HepG2 (cell line): Measurements from ENCODE around the gene ZNF276. TPM values are rescaled to one million over a fixed set of nuclear protein-coding genes. Genes with fewer than 3 reads are reported as not detected.

Experiments
- GABPB1 ChIP-seq: IDR thresholded peaks from 2 replicates; pipeline ENCODE4 v1.6.1; 2016; ENCODE audit warnings: mild to moderate bottlenecking, missing genetic modification reagents, moderate library complexity, missing compliant biosample characterization
- KAT7 ChIP-seq: IDR thresholded peaks from 2 replicates; pipeline ENCODE4 v1.6.1; 2018; ENCODE audit warnings: borderline replicate concordance, missing compliant biosample characterization
- KDM5B ChIP-seq: sonication (generic); formaldehyde crosslinking; IDR thresholded peaks from 2 replicates; pipeline ENCODE4 v1.4.0; 2020; ENCODE audit warnings: missing genetic modification reagents, mild to moderate bottlenecking, borderline replicate concordance
- KDM6A ChIP-seq: IDR thresholded peaks from 2 replicates; pipeline ENCODE4 v1.6.1; 2016; ENCODE audit warnings: low read depth
- KMT2A ChIP-seq: sonication (generic); formaldehyde crosslinking; IDR thresholded peaks from 2 replicates; pipeline ENCODE4 v1.4.0; 2020; ENCODE audit warnings: missing genetic modification reagents
- NFKB2 ChIP-seq: sonication (generic); formaldehyde crosslinking; IDR thresholded peaks from 2 replicates; pipeline ENCODE4 v1.4.0; 2020; ENCODE audit warnings: missing genetic modification reagents, borderline replicate concordance
- SUZ12 ChIP-seq: fragments of 150-350 bp; IDR thresholded peaks from 2 replicates; pipeline ENCODE4 v1.6.1; 2014; ENCODE audit warnings: low read depth, low read length
- TAF15 ChIP-seq: fragments of 200-400 bp; formaldehyde crosslinking; IDR thresholded peaks from one replicate; pipeline ENCODE4 v1.6.1; 2018; ENCODE audit warnings: mild to moderate bottlenecking, low read depth, low read length; ENCODE audit not compliant: poor library complexity, severe bottlenecking
- ZEB1 ChIP-seq: IDR thresholded peaks from 2 replicates; pipeline ENCODE4 v1.6.1; 2012; ENCODE audit warnings: mild to moderate bottlenecking, low read depth, inconsistent platforms; ENCODE audit not compliant: insufficient replicate concordance
- ZKSCAN1 ChIP-seq: fragments of 150-350 bp; IDR thresholded peaks from 2 replicates; pipeline ENCODE4 v1.6.1; 2014; ENCODE audit warnings: low read length
- ZKSCAN8 ChIP-seq: IDR thresholded peaks from 2 replicates; pipeline ENCODE4 v1.6.1; 2016; ENCODE audit warnings: borderline replicate concordance, missing genetic modification reagents, missing compliant biosample characterization
- ZNF263 ChIP-seq: sonication (generic); formaldehyde crosslinking; IDR thresholded peaks from 2 replicates; pipeline ENCODE4 v1.4.0; 2020; ENCODE audit warnings: missing genetic modification reagents
- ZNF747 ChIP-seq: sonication (generic); formaldehyde crosslinking; IDR thresholded peaks from 2 replicates; pipeline ENCODE4 v1.8.1; 2023; ENCODE audit warnings: missing genetic modification reagents, mild to moderate bottlenecking, borderline replicate concordance
- polyA plus RNA-seq, 8 experiments: library from polyadenylated mRNA; depleted of rRNA in 3 of 8; stranded (reverse) in 7 of 8; unstranded in 1 of 8; fragments of >200 nt; fragmentation: Illumina TruSeq in 4 of 8; extraction: Trizol in 4 of 8; gene quantifications; 2 replicates each; pipeline versions ENCODE4 v1.2.1 to v1.2.3, GENCODE V29; 2011 to 2016; ENCODE audit warnings: low read depth in 4 of 8, missing spikeins in 1 of 8, mixed read lengths in 1 of 8; ENCODE audit not compliant: insufficient read depth in 1 of 8
- total RNA-seq, 5 experiments: library from RNA; depleted of rRNA; stranded (reverse); fragments of >200 nt; fragmentation: Illumina TruSeq; extraction: Trizol; gene quantifications; 2 replicates each; pipeline ENCODE4 v1.2.3, GENCODE V29; 2016; ENCODE audit warnings: low read depth in 1 of 5
- TF ChIP-seq, protein P1 (sequence below): sonication (generic); formaldehyde crosslinking; IDR thresholded peaks from 2 replicates; pipeline ENCODE4 v1.4.0; 2020; ENCODE audit warnings: missing genetic modification reagents, borderline replicate concordance
- TF ChIP-seq, protein P2 (sequence below): sonication (generic); formaldehyde crosslinking; IDR thresholded peaks from 2 replicates; pipeline ENCODE4 v1.8.1; 2023; ENCODE audit warnings: missing genetic modification reagents, mild to moderate bottlenecking, borderline replicate concordance
- TF ChIP-seq, protein P3 (sequence below): IDR thresholded peaks from 2 replicates; pipeline ENCODE4 v1.6.1; 2012; ENCODE audit warnings: low read depth, low read length, improper control_type of control experiment
- TF ChIP-seq, protein P4 (sequence below): sonication (generic); formaldehyde crosslinking; IDR thresholded peaks from 2 replicates; pipeline ENCODE4 v1.5.1; 2020; ENCODE audit warnings: mild to moderate bottlenecking, moderate library complexity, missing genetic modification reagents
- TF ChIP-seq, protein P5 (sequence below): sonication (generic); formaldehyde crosslinking; IDR thresholded peaks from 2 replicates; pipeline ENCODE4 v1.4.0; 2020; ENCODE audit warnings: low read depth, mild to moderate bottlenecking, missing genetic modification reagents
- TF ChIP-seq, protein P6 (sequence below): sonication (generic); formaldehyde crosslinking; IDR thresholded peaks from 2 replicates; pipeline ENCODE4 v1.4.0; 2020; ENCODE audit warnings: missing genetic modification reagents
- TF ChIP-seq, protein P7 (sequence below): sonication (generic); formaldehyde crosslinking; IDR thresholded peaks from 2 replicates; pipeline ENCODE4 v1.8.1; 2023; ENCODE audit warnings: mild to moderate bottlenecking, missing genetic modification reagents

Gene ZNF276
- total and polyA plus RNA-seq, 2 of the 13 experiments (the other 11 are each of a cell fraction or from before 2014, with no cell fraction given) = 17.7 to 18.0 TPM

DNA sequence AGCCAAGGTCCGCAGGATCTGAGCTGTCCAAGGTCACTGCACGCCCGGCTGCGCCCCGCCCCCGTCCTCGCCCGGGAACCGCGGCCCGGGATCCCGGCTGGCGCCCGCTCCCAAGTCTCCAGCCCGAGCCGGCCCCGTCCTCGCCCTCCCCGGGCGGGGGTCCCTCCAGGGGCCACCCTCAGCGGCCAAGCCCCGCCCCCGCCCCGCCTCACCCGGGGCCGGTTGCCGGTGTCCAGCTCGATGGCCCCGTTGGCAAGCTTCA, 855 bp upstream of the ZNF276 start (continued):
- TF ChIP-seq, protein P1, sequence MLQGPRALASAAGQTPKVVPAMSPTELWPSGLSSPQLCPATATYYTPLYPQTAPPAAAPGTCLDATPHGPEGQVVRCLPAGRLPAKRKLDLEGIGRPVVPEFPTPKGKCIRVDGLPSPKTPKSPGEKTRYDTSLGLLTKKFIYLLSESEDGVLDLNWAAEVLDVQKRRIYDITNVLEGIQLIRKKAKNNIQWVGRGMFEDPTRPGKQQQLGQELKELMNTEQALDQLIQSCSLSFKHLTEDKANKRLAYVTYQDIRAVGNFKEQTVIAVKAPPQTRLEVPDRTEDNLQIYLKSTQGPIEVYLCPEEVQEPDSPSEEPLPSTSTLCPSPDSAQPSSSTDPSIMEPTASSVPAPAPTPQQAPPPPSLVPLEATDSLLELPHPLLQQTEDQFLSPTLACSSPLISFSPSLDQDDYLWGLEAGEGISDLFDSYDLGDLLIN (CRISPR knock-in tag) = no peak
- peak; percentile 40 for TF ChIP-seq TAF15
- TF ChIP-seq, protein P2, sequence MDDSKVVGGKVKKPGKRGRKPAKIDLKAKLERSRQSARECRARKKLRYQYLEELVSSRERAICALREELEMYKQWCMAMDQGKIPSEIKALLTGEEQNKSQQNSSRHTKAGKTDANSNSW (CRISPR knock-in tag) = 0 out of 2 replicates have a peak, but pooled peaks have one; percentile 22
- TF ChIP-seq KAT7 (CRISPR knock-in tag) = no peak
- TF ChIP-seq ZKSCAN1 = no peak
- no peak for TF ChIP-seq GABPB1 (CRISPR knock-in tag)
- peak; percentile 8 for TF ChIP-seq ZEB1
- TF ChIP-seq, protein P3, sequence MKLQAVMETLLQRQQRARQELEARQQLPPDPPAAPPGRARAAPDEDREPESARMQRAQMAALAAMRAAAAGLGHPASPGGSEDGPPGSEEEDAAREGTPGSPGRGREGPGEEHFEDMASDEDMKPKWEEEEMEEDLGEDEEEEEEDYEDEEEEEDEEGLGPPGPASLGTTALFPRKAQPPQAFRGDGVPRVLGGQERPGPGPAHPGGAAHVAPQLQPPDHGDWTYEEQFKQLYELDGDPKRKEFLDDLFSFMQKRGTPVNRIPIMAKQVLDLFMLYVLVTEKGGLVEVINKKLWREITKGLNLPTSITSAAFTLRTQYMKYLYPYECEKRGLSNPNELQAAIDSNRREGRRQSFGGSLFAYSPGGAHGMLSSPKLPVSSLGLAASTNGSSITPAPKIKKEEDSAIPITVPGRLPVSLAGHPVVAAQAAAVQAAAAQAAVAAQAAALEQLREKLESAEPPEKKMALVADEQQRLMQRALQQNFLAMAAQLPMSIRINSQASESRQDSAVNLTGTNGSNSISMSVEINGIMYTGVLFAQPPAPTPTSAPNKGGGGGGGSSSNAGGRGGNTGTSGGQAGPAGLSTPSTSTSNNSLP = no peak
- 0 out of 2 replicates have a peak, but pooled peaks have one; percentile 6 for TF ChIP-seq ZNF263
- 0 out of 2 replicates have a peak, but pooled peaks have one; percentile 62 for TF ChIP-seq KMT2A (CRISPR knock-in tag)
- peak; percentile 38; the same call in 1 of the 2 replicates for TF ChIP-seq KDM6A
- no peak for TF ChIP-seq ZKSCAN8 (CRISPR knock-in tag)
- TF ChIP-seq, protein P4, sequence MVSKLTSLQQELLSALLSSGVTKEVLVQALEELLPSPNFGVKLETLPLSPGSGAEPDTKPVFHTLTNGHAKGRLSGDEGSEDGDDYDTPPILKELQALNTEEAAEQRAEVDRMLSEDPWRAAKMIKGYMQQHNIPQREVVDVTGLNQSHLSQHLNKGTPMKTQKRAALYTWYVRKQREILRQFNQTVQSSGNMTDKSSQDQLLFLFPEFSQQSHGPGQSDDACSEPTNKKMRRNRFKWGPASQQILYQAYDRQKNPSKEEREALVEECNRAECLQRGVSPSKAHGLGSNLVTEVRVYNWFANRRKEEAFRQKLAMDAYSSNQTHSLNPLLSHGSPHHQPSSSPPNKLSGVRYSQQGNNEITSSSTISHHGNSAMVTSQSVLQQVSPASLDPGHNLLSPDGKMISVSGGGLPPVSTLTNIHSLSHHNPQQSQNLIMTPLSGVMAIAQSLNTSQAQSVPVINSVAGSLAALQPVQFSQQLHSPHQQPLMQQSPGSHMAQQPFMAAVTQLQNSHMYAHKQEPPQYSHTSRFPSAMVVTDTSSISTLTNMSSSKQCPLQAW = no peak
- TF ChIP-seq, protein P5, sequence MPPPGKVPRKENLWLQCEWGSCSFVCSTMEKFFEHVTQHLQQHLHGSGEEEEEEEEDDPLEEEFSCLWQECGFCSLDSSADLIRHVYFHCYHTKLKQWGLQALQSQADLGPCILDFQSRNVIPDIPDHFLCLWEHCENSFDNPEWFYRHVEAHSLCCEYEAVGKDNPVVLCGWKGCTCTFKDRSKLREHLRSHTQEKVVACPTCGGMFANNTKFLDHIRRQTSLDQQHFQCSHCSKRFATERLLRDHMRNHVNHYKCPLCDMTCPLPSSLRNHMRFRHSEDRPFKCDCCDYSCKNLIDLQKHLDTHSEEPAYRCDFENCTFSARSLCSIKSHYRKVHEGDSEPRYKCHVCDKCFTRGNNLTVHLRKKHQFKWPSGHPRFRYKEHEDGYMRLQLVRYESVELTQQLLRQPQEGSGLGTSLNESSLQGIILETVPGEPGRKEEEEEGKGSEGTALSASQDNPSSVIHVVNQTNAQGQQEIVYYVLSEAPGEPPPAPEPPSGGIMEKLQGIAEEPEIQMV = peak; percentile 80; the same call in 1 of the 2 replicates
- TF ChIP-seq NFKB2 (CRISPR knock-in tag) = no peak
- no peak for TF ChIP-seq KDM5B (CRISPR knock-in tag)
- TF ChIP-seq SUZ12 = no peak
- TF ChIP-seq, protein P6, sequence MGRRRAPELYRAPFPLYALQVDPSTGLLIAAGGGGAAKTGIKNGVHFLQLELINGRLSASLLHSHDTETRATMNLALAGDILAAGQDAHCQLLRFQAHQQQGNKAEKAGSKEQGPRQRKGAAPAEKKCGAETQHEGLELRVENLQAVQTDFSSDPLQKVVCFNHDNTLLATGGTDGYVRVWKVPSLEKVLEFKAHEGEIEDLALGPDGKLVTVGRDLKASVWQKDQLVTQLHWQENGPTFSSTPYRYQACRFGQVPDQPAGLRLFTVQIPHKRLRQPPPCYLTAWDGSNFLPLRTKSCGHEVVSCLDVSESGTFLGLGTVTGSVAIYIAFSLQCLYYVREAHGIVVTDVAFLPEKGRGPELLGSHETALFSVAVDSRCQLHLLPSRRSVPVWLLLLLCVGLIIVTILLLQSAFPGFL (CRISPR knock-in tag) = no peak
- TF ChIP-seq ZNF747 (CRISPR knock-in tag) = no peak; the same call in 1 of the 2 replicates
- TF ChIP-seq, protein P7, sequence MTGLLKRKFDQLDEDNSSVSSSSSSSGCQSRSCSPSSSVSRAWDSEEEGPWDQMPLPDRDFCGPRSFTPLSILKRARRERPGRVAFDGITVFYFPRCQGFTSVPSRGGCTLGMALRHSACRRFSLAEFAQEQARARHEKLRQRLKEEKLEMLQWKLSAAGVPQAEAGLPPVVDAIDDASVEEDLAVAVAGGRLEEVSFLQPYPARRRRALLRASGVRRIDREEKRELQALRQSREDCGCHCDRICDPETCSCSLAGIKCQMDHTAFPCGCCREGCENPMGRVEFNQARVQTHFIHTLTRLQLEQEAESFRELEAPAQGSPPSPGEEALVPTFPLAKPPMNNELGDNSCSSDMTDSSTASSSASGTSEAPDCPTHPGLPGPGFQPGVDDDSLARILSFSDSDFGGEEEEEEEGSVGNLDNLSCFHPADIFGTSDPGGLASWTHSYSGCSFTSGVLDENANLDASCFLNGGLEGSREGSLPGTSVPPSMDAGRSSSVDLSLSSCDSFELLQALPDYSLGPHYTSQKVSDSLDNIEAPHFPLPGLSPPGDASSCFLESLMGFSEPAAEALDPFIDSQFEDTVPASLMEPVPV (CRISPR knock-in tag) = peak; percentile 47; the same call in 1 of the 2 replicates
